HG03025 (cell line): ENCODE data around the gene CEP63.

ENCODE experiments used
- ATAC-seq: cut with Tn5 transposase; IDR thresholded peaks from one replicate; pipeline ENCODE4 v1.9.1; 2021; ENCODE audit warnings: mild to moderate bottlenecking, moderate library complexity; ENCODE audit not compliant: unreplicated experiment, low FRiP score

Gene CEP63

GRCh38 chr3:134485718-134486576 is at the start of gene CEP63, which contains the start of gene ANAPC13:
Gene CEP63 (plus strand): TSS chr3:134486057. CDS start chr3:134495321, 9,264 bp downstream.
Gene ANAPC13 (minus strand): TSS chr3:134485985. CDS start chr3:134482904, 3,081 bp downstream.
- ATAC-seq = peak; percentile 83

DNA sequence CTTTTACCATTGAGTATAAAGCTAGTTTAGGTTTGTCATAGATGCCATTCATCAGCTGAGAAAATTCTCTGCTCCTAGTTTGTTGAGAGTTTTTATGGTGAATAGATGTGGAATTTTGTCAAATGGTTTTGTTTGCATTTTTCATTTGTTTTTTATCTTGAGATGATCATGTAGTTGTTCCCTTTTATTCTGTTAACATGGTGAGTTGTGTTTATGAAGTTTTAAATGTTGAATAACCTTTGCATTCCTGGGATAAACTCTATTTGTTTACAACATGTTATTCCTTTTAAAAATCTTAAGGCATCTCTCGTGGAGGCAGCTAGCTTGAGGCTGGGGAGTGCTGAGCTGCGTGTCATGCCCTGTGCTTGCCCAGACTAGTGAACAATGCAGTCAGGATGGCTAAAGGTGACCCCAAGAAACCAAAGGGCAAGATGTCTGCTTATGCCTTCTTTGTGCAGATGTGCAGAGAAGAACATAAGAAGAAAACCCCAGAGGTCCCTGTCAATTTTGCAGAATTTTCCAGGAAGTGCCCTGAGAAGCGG is 48.6 kb upstream of the CEP63 start:
- ATAC-seq = no peak

GRCh38 chr3:134441321-134441720 is 44.5 kb upstream of the CEP63 start:
- no peak for ATAC-seq

DNA sequence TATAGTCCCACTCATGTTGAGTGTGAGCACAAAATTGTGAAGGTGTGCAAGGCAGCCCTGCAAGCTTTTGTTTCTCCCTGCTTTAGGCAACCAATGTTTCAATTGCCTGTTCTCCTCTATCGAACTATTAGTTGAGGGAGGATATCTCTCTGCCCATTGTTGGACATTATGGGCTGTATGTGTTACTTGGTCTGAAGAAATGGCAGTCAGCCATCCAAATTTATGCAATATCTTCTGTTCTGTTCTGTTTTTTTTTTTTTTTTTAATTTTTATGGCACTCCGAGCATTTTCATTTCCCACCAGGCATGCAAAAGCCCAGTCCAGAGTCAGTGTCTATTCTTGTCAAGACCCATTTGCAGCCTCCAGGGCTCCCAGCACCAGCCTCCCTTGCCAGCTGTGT is 44.0 kb upstream of the CEP63 start:
- no peak for ATAC-seq

DNA sequence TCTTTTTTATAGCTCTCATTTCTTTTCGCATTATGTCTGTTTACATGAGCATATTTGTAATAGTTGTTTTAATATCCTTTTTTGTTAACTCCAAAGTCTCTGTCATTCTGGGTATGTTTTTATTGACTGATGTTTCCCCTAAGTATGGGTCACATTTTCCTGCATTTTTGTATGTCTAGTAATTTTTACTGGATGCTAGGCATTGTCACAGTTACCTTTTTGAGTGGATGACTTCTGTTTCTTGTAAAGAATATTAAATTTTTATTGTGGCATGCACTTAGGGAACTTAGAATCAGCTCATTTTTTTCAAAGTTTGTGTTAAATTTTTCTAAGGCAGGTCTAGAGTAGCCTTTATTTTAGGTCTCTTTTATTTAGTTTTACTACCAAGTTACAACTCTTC is 40.8 kb upstream of the CEP63 start:
- ATAC-seq = no peak

DNA sequence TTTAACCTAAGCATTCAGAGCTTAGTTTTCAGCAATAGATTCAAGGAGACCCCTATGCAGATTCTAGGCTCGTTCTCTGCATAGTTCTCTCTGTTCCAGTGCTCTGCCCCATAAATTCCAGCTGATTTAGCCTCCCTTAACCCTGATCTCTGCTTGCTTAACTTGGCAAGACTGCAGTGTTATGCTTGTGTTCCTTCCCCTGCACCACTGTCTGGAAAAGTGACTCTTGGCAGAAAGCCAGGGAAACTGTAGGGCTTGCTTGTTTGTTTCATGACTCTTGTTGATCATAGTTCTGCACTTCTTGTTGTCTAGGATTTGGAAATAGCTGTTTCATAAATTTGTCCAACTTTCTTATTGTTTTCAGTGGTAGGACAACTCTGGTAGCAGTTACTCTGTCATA is 40.2 kb upstream of the CEP63 start:
- ATAC-seq = no peak

DNA sequence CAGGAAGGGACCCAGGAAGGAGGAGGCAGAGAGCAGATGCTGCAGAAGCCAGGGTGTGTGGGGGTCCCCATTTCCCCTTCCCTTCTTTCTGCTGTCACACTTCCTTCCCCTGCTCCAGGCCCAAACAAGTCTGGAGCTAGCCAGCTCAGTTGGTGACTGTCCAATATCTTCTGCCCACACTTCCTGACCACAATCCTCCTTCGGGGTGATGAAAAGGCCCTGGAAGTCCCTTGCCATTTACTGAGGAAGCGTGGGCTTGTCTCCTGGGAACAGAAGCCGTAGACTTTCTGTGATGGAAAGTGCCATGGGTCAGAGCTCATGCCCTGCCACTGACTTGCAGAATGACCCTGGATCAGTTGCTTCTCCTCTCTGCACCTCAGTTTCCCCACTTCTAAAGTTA is 39.1 kb upstream of the CEP63 start:
- no peak for ATAC-seq

GRCh38 chr3:134447351-134447750 is 38.5 kb upstream of the CEP63 start:
- no peak for ATAC-seq

GRCh38 chr3:134448664-134449063 is 37.2 kb upstream of the CEP63 start:
- ATAC-seq = no peak

- ATAC-seq = no peak
Measured at GRCh38 chr3:134449277-134449676, 36.6 kb upstream of the CEP63 start.

GRCh38 chr3:134449951-134450350 is 35.9 kb upstream of the CEP63 start:
- no peak for ATAC-seq

GRCh38 chr3:134453631-134454030 is 32.2 kb upstream of the CEP63 start:
- no peak for ATAC-seq

DNA sequence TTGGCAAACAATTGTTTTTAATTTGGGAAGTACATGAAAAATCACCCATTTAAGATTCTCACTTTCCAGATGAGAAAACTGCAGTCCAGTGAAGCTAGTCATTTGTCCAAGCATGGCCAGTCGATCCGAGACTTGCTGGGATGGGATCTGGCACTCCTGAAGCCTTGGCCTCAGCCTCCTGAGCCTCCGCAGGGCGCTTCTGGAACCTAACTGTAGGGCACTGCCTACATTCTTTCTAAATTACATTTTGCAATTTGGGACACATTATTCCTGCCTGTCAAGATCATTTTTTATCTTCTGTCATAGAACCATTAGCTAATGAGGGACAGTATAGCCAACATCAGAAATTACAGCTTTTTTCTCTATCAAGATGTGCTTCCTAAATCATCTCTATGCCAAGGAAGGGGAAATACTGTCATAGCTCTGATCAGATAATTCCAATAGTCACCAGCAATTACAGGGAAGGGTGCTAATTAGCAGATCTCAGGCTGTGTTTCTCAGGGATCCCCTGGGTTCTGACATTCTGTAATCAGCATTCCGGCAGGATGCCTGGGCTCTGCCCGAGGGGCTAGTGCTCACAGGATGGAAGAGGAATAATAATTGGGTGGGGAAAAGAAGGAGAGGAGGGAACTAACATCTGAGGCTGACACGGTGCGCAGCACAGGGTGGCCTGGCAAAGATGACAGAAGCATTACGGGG is 28.3 kb upstream of the CEP63 start:
- no peak for ATAC-seq

GRCh38 chr3:134458406-134458945 is 27.4 kb upstream of the CEP63 start:
- ATAC-seq = no peak

DNA sequence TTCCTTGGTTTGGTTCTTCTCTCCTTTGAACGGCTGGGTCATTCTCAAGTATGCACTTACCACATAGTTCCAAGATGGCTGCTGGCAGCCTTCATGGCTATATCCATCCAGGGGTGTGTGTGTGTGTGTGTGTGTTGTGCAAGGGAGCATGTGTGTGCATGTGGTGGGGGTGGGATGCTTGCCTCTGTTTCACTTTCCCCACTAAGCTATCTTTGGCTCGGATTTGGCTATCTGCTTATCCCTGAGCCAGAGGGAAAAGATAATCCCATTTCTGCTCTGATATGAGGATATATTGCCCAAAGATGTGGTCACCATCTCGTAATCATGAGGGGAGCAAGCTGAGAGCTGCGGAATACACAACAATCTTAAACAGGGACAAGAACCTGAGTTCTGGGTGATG is 26.3 kb upstream of the CEP63 start:
- no peak for ATAC-seq

DNA sequence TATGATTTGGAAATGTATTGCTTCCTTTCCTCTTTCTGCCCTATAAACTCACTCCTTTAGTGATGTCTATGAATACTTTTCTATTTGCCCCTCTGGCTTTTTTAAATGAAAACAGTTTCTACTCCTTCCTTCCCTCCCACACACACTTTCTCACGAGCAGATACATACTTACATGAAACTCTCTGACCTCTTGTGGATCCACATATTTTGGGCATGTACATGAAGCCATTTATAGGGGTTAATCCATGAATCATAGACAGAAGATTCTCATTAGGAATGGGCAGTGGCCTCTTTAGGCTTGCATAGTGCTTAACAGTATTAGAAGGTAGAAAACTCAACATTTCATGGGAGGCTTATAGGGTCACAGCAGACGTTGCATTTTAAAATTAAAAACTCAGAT is 24.9 kb upstream of the CEP63 start:
- no peak for ATAC-seq

DNA sequence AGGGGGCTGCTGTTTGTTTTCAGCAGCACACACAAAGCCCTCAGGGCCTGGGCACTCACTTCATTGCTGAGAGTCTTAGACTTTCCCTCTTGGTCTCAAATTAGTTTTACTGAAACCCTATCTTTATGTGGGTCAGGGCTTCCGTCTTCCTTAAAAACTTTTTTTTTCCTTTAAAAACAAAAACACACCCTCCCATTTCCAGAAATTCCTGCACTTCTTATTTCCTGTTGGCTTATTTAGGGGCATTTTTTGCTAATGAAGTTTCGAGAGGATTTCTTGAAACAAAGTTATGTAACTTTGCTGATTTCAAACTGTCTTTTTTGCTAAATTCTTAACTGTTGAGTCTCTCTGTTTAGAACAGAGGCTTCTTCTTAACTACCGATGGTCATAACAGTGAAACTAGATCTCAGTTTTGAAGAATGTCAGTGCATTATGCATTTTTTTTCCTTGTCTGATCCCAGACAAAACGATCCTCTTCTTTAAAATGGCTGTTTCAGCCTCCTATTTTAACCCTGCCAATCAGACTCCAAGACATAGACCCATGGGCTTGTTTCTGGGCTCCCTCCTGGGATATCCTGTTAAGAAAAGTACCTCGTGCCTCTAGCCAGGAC is 23.4 kb upstream of the CEP63 start:
- no peak for ATAC-seq

GRCh38 chr3:134463676-134464063 is 22.2 kb upstream of the CEP63 start:
- ATAC-seq = no peak

GRCh38 chr3:134464064-134464688 is 21.7 kb upstream of the CEP63 start:
- no peak for ATAC-seq

DNA sequence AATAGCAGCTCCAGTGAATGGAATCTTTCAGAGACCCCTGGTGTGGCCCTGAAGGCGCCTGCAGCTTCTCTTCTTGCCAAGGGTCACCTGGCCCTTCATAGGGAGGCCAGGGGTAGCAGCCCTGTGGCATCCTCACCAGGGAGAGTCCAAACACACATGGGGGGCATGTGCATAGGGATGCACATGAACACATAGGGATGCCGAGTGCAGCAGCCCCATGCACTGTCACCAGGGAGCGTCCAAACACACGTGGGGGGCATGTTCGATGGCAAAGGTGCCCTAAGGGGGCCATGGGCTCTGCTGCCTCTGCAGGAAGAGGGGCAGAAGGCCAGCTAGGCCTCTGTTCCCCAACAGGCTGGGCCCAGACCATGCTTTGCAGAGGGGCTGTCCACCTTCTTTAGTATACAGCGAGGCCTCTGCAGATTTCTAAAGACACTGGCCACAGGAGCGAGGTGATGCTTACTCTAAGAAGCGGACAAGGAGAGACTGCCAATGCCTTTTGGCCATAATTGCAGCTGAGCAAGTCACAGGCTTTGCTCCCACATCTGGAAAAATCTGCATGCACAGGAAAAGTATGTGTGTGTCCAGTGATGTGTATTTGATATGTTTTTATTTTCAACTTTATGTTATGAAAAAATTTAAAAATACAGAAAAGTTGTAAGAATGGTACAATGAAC is 21.0 kb upstream of the CEP63 start:
- ATAC-seq = no peak
